ENCODE measurements around the gene SLC9A4.

Gene SLC9A4

DNA sequence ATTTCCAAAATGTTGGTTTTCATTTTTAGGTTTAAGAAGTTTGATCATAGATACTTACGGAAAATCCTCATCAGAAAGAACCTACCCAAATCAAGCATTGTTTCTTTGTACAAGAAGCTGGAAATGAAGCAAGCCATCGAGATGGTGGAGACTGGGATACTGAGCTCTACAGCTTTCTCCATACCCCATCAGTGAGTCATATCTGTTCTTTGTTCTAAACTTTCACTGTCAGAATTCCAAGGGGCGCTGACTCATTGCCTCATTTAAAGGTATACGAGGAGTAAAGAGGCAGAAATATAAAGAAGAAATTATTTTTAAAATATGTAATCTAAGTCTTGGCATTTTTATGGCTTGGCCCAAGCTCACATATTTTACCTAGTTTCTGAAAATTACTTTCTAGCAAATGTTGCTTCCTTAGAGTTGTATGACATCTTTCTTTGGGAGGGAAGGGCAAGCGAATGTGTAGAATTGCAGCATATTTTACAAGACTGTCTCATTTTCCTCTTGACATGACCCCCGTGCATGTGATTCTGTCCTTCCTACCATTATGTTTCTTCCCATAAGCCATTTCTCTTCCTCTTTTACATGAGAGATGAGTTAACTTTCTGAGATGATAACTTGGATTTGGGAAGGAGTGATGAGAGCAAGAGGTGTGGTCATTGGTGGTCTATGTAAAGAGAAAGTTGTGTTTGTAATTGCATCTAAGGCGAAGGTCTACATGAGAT, 41.2 kb downstream of the SLC9A4 start:
- H3K4me3 ChIP-seq (ENCODE audit: insufficient read depth, low read depth, low read length), result no peak overlapping the region
- WGBS, 2 experiments, result 89 to 91% methylated on average over 5 to 6 of the region's 7 CpGs
- H3K9me3 ChIP-seq (ENCODE audit: control insufficient read depth, low read length), result no peaks in the 10 kb centered on the region
- no peak overlapping the region for H3K27ac ChIP-seq (ENCODE audit: insufficient read depth, low read depth, low read length, poor library complexity, severe bottlenecking)
- no peaks in the 10 kb centered on the region for H3K27me3 ChIP-seq (ENCODE audit: control insufficient read depth, insufficient read depth, low read length, poor library complexity, severe bottlenecking)
- no peaks in the 10 kb centered on the region for H3K36me3 ChIP-seq (ENCODE audit: control insufficient read depth, insufficient read depth, low read length)
- H3K4me1 ChIP-seq (ENCODE audit: control insufficient read depth, insufficient read depth, low read length), result no peaks in the 10 kb centered on the region

DNA sequence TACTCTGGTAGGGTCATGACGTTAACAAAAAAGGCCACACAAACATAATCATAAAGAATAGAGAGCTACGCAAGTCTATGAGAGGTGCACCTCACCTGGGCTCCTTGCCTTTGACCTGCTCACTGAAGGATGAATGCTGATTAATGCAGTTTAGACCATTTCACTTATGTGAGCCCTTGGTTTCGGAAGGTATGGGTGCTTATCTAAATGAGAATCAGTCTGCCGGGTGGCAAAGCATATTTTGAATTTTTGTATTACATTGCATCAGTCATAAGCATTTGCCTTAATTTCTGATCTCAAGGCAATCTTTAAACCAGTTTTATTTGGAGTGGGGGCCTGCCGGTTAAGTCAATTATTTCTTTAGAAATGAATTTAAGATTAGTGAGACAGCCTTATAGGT, 42.8 kb downstream of the SLC9A4 start:
- no peaks in the 10 kb centered on the region for H3K27me3 ChIP-seq (ENCODE audit: control insufficient read depth, insufficient read depth, low read length, poor library complexity, severe bottlenecking)
- 73 to 76% methylated on average over 5 of the region's 5 CpGs for WGBS, 2 experiments
- no peaks in the 10 kb centered on the region for H3K36me3 ChIP-seq (ENCODE audit: control insufficient read depth, insufficient read depth, low read length)
- H3K4me1 ChIP-seq (ENCODE audit: control insufficient read depth, insufficient read depth, low read length), result no peaks in the 10 kb centered on the region
- H3K27ac ChIP-seq (ENCODE audit: insufficient read depth, low read depth, low read length, poor library complexity, severe bottlenecking), result no peak overlapping the region
- no peak overlapping the region for H3K4me3 ChIP-seq (ENCODE audit: insufficient read depth, low read depth, low read length)
- H3K9me3 ChIP-seq (ENCODE audit: control insufficient read depth, low read length), result no peaks in the 10 kb centered on the region

DNA sequence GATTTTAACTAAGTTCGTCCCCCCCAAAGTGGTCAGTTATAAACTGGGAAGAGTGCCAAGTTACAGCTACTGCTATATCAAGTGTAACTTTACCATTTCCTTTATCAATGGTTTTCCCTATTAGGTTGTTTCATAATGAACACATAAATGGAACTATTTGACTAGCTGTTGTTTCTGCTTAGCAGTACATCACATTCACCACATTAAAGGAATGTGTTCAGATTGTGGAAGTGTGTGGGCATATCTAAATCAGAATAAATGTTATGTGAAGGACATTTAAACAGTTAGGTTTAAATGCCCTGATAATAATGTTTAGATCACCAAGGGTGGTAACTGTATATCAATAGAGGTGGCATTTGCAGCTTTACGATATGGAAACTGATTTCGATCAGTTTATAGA, 45.1 kb downstream of the SLC9A4 start:
- 91 to 97% methylated on average over 3 of the region's 3 CpGs for WGBS, 2 experiments
- H3K4me3 ChIP-seq (ENCODE audit: insufficient read depth, low read depth, low read length), result no peak overlapping the region
- no peaks in the 10 kb centered on the region for H3K9me3 ChIP-seq (ENCODE audit: control insufficient read depth, low read length)
- H3K4me1 ChIP-seq (ENCODE audit: control insufficient read depth, insufficient read depth, low read length), result no peaks in the 10 kb centered on the region
- H3K27me3 ChIP-seq (ENCODE audit: control insufficient read depth, insufficient read depth, low read length, poor library complexity, severe bottlenecking), result no peaks in the 10 kb centered on the region
- H3K27ac ChIP-seq (ENCODE audit: insufficient read depth, low read depth, low read length, poor library complexity, severe bottlenecking), result no peak overlapping the region
- no peaks in the 10 kb centered on the region for H3K36me3 ChIP-seq (ENCODE audit: control insufficient read depth, insufficient read depth, low read length)

DNA sequence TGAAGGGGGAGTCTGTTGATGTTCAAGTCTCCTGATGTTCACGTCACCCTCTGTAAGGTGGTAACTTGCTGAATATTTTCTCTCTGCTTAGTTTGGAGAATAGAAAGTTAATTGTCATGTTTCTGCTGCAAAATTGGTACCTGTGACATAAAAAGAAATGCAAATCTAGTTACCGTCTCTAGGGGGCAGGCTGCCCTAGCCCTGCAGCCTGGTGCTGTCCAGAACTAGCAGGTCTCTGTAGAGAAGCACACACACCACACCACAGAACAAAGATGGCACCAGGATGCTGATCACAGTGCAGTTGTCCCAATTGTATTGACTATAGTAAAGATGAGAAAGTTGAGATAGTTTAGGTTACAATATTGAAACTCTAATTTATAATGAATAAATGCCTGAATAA, 47.0 kb downstream of the SLC9A4 start:
- Histone ChIP-seq H3K27me3 (ENCODE audit: control insufficient read depth, insufficient read depth, low read length, poor library complexity, severe bottlenecking) (no peaks in the 10 kb centered on the region), H3K4me3 (ENCODE audit: insufficient read depth, low read depth, low read length) (no peak overlapping the region), H3K9me3 (ENCODE audit: control insufficient read depth, low read length) (no peaks in the 10 kb centered on the region), H3K36me3 (ENCODE audit: control insufficient read depth, insufficient read depth, low read length) (no peaks in the 10 kb centered on the region), H3K27ac (ENCODE audit: insufficient read depth, low read depth, low read length, poor library complexity, severe bottlenecking) (no peak overlapping the region), H3K4me1 (ENCODE audit: control insufficient read depth, insufficient read depth, low read length) (no peaks in the 10 kb centered on the region)
- WGBS, 2 experiments, result 33 to 36% methylated on average over 2 of the region's 2 CpGs

DNA sequence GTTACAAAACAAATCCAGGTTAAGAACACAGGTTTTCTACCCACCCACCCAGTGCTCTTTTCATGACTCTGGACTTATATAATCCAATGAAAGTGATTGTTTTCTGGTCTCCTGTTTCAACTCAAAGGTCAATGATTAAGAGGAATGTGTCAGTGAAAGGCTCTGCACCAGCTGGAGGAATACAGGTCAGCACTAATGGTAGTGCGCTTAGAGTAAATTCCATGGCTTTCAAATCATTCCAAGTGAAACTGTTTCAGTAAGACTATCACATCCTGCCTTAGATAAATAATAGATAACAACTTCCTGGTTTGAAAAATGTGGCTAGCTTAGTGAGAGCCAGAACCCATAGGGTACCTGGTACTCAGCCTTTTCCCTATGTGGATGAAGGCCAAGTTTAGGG, 47.8 kb downstream of the SLC9A4 start:
- Histone ChIP-seq H3K36me3 (ENCODE audit: control insufficient read depth, insufficient read depth, low read length) (no peaks in the 10 kb centered on the region), H3K27ac (ENCODE audit: insufficient read depth, low read depth, low read length, poor library complexity, severe bottlenecking) (no peak overlapping the region), H3K9me3 (ENCODE audit: control insufficient read depth, low read length) (no peaks in the 10 kb centered on the region), H3K27me3 (ENCODE audit: control insufficient read depth, insufficient read depth, low read length, poor library complexity, severe bottlenecking) (no peaks in the 10 kb centered on the region), H3K4me3 (ENCODE audit: insufficient read depth, low read depth, low read length) (no peak overlapping the region), H3K4me1 (ENCODE audit: control insufficient read depth, insufficient read depth, low read length) (no peaks in the 10 kb centered on the region)
- 89 to 100% methylated on average over 1 of the region's 1 CpG for WGBS, 2 experiments

DNA sequence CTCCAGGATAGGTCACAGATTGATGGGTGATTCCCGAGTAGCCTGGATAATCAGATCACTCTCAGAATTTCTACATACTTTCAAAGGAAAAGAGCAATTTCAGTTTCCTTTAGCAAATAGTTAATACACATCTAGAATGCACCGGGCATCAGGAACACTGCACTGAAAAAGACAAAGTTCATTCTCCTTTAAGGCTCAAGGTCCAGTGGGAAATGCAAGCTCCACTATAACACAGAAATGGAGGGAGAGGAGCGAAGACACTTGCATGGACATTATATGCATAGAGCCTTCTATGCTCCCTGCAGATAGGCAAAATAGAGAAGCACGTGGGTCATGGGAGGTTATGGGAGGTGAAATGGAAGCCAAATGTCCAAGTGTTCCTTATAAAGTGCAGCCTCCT, 49.1 kb downstream of the SLC9A4 start:
- Histone ChIP-seq H3K36me3 (ENCODE audit: control insufficient read depth, insufficient read depth, low read length) (no peaks in the 10 kb centered on the region), H3K27me3 (ENCODE audit: control insufficient read depth, insufficient read depth, low read length, poor library complexity, severe bottlenecking) (no peaks in the 10 kb centered on the region), H3K9me3 (ENCODE audit: control insufficient read depth, low read length) (no peaks in the 10 kb centered on the region), H3K4me3 (ENCODE audit: insufficient read depth, low read depth, low read length) (no peak overlapping the region), H3K27ac (ENCODE audit: insufficient read depth, low read depth, low read length, poor library complexity, severe bottlenecking) (no peak overlapping the region), H3K4me1 (ENCODE audit: control insufficient read depth, insufficient read depth, low read length) (no peaks in the 10 kb centered on the region)
- 89 to 91% methylated on average over 4 of the region's 4 CpGs for WGBS, 2 experiments

DNA sequence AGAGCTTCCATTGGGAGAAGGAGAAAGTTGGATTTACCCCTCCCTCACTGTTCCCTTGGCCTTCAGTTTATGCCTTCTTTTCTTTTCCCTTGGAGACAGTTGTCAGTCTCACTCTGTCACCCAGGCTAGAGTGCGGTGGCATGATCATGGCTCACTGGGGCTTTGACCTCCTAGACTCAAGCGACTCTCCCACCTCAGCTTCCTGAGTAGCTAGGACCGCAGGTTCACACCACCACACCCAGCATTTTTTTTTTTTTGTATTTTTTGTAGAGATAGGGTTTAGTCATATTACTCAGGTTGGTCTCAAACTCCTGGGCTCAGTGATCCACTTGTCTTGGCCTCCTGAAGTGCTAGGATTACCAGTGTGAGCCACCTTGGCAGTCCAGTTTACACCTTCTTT, 49.9 kb downstream of the SLC9A4 start:
- Histone ChIP-seq H3K36me3 (ENCODE audit: control insufficient read depth, insufficient read depth, low read length) (no peaks in the 10 kb centered on the region), H3K4me3 (ENCODE audit: insufficient read depth, low read depth, low read length) (no peak overlapping the region), H3K27ac (ENCODE audit: insufficient read depth, low read depth, low read length, poor library complexity, severe bottlenecking) (no peak overlapping the region), H3K9me3 (ENCODE audit: control insufficient read depth, low read length) (no peaks in the 10 kb centered on the region), H3K27me3 (ENCODE audit: control insufficient read depth, insufficient read depth, low read length, poor library complexity, severe bottlenecking) (no peaks in the 10 kb centered on the region), H3K4me1 (ENCODE audit: control insufficient read depth, insufficient read depth, low read length) (no peaks in the 10 kb centered on the region)
- 92 to 93% methylated on average over 2 of the region's 3 CpGs for WGBS, 2 experiments

DNA sequence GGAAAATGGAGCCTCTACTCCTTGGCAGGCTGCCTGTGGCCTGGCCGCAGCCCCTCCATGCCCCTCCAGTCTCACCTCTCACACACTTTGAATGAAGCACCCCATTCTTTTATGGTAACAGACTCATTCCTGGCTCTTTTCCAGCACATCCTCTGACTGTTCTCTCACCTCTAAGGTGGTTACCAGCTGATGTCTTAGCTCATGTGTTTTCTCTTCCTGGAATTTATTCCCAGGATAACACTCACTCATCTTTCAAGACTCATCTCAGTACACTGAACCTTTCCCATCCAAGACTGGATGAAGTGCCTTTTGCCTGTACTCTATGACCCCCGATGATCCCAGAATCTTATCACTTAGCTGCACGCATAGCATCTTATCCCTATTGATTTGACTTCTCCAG, 50.6 kb downstream of the SLC9A4 start:
- H3K9me3 ChIP-seq (ENCODE audit: control insufficient read depth, low read length), result no peaks in the 10 kb centered on the region
- 70 to 78% methylated on average over 3 of the region's 3 CpGs for WGBS, 2 experiments
- H3K4me1 ChIP-seq (ENCODE audit: control insufficient read depth, insufficient read depth, low read length), result no peaks in the 10 kb centered on the region
- no peaks in the 10 kb centered on the region for H3K36me3 ChIP-seq (ENCODE audit: control insufficient read depth, insufficient read depth, low read length)
- no peaks in the 10 kb centered on the region for H3K27me3 ChIP-seq (ENCODE audit: control insufficient read depth, insufficient read depth, low read length, poor library complexity, severe bottlenecking)
- H3K4me3 ChIP-seq (ENCODE audit: insufficient read depth, low read depth, low read length), result no peak overlapping the region
- no peak overlapping the region for H3K27ac ChIP-seq (ENCODE audit: insufficient read depth, low read depth, low read length, poor library complexity, severe bottlenecking)

DNA sequence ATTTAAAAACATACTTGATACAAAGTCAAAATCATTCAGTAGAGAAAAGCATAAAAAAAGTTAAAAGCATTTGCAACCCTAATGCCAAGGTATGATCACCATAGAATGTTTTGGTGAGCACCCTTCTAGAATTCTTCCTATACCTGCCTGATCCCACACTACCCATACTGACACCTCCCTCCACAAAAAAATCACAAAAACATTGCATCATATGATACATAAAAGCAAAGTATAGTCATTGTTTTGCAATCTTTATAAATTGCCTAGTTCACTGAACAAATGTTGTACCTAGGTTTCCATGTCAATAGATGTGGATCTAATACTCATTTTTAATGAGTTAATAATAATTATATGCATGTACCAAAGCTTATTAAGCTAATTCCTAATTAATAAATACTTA, 54.1 kb downstream of the SLC9A4 start:
- Histone ChIP-seq H3K4me1 (ENCODE audit: control insufficient read depth, insufficient read depth, low read length) (no peaks in the 10 kb centered on the region), H3K4me3 (ENCODE audit: insufficient read depth, low read depth, low read length) (no peak overlapping the region), H3K27ac (ENCODE audit: insufficient read depth, low read depth, low read length, poor library complexity, severe bottlenecking) (no peak overlapping the region), H3K27me3 (ENCODE audit: control insufficient read depth, insufficient read depth, low read length, poor library complexity, severe bottlenecking) (no peaks in the 10 kb centered on the region), H3K36me3 (ENCODE audit: control insufficient read depth, insufficient read depth, low read length) (no peaks in the 10 kb centered on the region), H3K9me3 (ENCODE audit: control insufficient read depth, low read length) (no peaks in the 10 kb centered on the region)

DNA sequence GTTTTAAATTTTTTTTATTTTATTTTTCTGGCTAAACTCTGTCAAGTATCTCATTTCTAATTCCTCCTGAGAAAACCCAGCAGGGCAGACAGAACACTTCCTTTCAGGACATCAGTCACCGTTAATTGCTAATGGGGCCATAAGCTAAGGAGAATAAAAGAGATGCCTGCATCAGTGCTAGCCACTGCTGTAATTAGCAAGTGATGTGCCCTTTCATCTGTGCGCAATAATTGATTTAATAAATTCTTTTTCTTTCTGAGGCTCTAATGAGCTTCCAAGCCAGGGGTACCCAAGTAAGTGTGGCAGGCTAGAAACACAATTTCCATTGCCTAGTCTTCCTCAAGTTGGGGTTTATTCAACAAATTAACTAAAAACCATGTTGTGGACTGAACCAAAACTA, 65.5 kb downstream of the SLC9A4 start:
- Histone ChIP-seq H3K36me3 (ENCODE audit: control insufficient read depth, insufficient read depth, low read length) (no peaks in the 10 kb centered on the region), H3K4me3 (ENCODE audit: insufficient read depth, low read depth, low read length) (no peak overlapping the region), H3K9me3 (ENCODE audit: control insufficient read depth, low read length) (no peaks in the 10 kb centered on the region), H3K4me1 (ENCODE audit: control insufficient read depth, insufficient read depth, low read length) (no peaks in the 10 kb centered on the region), H3K27ac (ENCODE audit: insufficient read depth, low read depth, low read length, poor library complexity, severe bottlenecking) (no peak overlapping the region), H3K27me3 (ENCODE audit: control insufficient read depth, insufficient read depth, low read length, poor library complexity, severe bottlenecking) (no peaks in the 10 kb centered on the region)
- 83 to 86% methylated on average over 2 of the region's 2 CpGs for WGBS, 2 experiments

DNA sequence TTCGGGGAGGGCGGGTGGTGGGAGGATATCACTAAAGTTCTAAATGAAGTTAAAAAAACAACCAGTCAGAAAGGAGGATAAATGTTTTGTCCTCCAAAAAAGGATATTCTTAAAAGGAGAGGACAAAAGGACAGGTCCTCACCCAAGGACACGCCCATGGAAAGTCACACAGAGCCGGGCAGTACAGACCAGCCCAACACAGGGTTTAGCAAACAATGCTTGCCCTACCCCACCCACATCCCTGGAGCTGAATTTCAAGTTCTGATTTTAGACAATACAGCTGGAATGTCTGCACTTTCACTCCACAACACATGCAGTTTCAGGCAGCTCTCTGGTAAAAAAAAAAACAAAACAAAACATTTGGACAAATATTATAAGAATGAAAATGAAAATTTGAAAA, 67.9 kb downstream of the SLC9A4 start:
- H3K4me1 ChIP-seq (ENCODE audit: control insufficient read depth, insufficient read depth, low read length), result no peaks in the 10 kb centered on the region
- H3K9me3 ChIP-seq (ENCODE audit: control insufficient read depth, low read length), result no peaks in the 10 kb centered on the region
- no peak overlapping the region for H3K4me3 ChIP-seq (ENCODE audit: insufficient read depth, low read depth, low read length)
- no peak overlapping the region for H3K27ac ChIP-seq (ENCODE audit: insufficient read depth, low read depth, low read length, poor library complexity, severe bottlenecking)
- H3K36me3 ChIP-seq (ENCODE audit: control insufficient read depth, insufficient read depth, low read length), result no peaks in the 10 kb centered on the region
- H3K27me3 ChIP-seq (ENCODE audit: control insufficient read depth, insufficient read depth, low read length, poor library complexity, severe bottlenecking), result no peaks in the 10 kb centered on the region
- WGBS, 2 experiments, result 92 to 95% methylated on average over 3 of the region's 4 CpGs
